ENCODE measurements around the gene LIPG. TPM values are rescaled to one million over a fixed set of nuclear protein-coding genes. Genes with fewer than 3 reads are reported as not detected.

Gene LIPG
- total RNA-seq, 1 experiment from 2014 or later, result 6.8 TPM

DNA sequence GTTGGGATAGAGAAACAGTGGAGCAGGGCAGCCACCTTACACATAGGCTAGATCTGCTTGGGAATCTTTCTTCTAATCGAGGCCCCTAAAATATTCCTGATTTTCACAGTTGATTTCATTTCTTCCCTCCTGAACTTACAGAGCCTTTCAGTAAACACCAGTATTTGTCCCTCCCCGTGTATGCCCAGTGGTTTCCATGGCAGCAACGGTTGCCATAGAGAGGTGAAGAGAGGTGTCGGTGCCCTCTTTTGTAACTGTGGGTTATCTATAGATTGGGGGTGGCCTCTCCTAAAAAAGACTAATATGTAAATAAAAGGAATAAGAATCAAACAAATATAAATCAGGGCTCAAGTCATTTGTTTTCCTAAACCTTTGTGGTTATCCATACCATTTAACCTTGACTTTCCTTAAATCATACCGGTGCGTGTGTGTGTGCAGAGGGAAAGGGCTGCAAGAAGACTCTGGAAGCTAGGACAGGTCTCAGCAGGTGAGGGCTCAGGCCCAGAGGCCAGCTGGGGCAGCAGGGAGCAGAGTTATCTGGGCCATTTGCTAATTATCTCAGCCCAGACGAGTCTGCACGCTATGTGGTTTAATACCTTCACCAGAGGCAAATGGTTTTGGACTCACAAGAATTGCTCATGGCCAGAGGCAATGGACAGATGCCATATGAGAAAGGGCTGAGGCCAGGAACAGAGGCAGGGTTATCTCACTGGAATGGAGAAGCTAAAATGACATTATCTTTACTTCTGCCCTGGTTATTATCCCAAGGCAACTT lies 35.5 kb downstream of the LIPG start:
- Mint-ChIP-seq H3K4me3 (no peak overlapping the region), H3K27ac (no peak overlapping the region), H3K4me1 (peaks cover 7% of the 10 kb centered on the region), H3K9me3 (peaks cover 11% of the 10 kb centered on the region), H3K27me3 (ENCODE audit: low read depth) (no peaks in the 10 kb centered on the region), H3K36me3 (no peaks in the 10 kb centered on the region)
- no peak; the same call in 1 of the 2 replicates for ATAC-seq
- DNase-seq (ENCODE audit: low spot score), result no peak
- POLR2A ChIA-PET, result no interaction called here
- TF ChIP-seq, protein P1, sequence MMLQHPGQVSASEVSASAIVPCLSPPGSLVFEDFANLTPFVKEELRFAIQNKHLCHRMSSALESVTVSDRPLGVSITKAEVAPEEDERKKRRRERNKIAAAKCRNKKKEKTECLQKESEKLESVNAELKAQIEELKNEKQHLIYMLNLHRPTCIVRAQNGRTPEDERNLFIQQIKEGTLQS (CRISPR knock-in tag; conservative IDR thresholded peaks at IDR 0.05), result no peak
- CTCF ChIA-PET, result interaction anchor here (1.0 kb wide), 1 partner anchor 134 kb away, joined by 3 read pairs; no protein-coding TSS in a partner anchor

DNA sequence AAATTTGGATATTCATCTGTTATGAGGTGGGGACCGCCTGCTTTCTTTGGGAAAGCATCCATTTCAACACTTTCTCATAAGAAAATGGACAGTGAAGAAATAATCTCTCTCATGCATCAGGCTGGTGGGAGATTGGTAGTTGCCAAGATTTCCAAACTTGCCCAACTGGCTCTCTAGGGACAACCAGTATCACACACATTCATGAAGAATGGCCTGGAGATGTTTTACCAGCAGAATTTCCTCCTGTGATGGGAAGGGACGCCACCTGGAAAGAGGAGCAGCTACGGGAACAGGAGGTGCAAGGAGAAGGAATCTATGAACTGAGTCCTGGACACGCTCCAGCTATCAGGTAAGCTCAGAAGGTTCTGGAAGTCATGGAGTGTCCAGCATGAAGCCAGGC lies 39.4 kb downstream of the LIPG start:
- Mint-ChIP-seq H3K27me3 (ENCODE audit: low read depth) (peaks cover 6% of the 10 kb centered on the region; the same call in 1 of the 2 replicates), H3K4me3 (no peak overlapping the region), H3K9me3 (peaks cover 31% of the 10 kb centered on the region), H3K4me1 (peaks cover 12% of the 10 kb centered on the region), H3K27ac (no peak overlapping the region), H3K36me3 (peaks cover 13% of the 10 kb centered on the region)
- TF ChIP-seq EMX1 (CRISPR knock-in tag; IDR thresholded peaks at IDR 0.05) (no peak), OVOL2 (CRISPR knock-in tag; IDR thresholded peaks at IDR 0.05; ENCODE audit: borderline replicate concordance) (no peak), ZNF232 (CRISPR knock-in tag; IDR thresholded peaks at IDR 0.05) (no peak), MXD4 (CRISPR knock-in tag; IDR thresholded peaks at IDR 0.05; ENCODE audit: borderline replicate concordance) (no peak), HMGA2 (CRISPR knock-in tag; IDR thresholded peaks at IDR 0.05) (no peak), ZBTB21 (CRISPR knock-in tag; IDR thresholded peaks at IDR 0.05; ENCODE audit: borderline replicate concordance) (no peak)
- TF ChIP-seq, protein P2, sequence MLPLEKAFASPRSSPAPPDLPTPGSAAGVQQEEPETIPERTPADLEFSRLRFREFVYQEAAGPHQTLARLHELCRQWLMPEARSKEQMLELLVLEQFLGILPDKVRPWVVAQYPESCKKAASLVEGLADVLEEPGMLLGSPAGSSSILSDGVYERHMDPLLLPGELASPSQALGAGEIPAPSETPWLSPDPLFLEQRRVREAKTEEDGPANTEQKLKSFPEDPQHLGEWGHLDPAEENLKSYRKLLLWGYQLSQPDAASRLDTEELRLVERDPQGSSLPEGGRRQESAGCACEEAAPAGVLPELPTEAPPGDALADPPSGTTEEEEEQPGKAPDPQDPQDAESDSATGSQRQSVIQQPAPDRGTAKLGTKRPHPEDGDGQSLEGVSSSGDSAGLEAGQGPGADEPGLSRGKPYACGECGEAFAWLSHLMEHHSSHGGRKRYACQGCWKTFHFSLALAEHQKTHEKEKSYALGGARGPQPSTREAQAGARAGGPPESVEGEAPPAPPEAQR (CRISPR knock-in tag; IDR thresholded peaks at IDR 0.05), result no peak
- TF ChIP-seq, protein P3, sequence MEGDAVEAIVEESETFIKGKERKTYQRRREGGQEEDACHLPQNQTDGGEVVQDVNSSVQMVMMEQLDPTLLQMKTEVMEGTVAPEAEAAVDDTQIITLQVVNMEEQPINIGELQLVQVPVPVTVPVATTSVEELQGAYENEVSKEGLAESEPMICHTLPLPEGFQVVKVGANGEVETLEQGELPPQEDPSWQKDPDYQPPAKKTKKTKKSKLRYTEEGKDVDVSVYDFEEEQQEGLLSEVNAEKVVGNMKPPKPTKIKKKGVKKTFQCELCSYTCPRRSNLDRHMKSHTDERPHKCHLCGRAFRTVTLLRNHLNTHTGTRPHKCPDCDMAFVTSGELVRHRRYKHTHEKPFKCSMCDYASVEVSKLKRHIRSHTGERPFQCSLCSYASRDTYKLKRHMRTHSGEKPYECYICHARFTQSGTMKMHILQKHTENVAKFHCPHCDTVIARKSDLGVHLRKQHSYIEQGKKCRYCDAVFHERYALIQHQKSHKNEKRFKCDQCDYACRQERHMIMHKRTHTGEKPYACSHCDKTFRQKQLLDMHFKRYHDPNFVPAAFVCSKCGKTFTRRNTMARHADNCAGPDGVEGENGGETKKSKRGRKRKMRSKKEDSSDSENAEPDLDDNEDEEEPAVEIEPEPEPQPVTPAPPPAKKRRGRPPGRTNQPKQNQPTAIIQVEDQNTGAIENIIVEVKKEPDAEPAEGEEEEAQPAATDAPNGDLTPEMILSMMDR (IDR thresholded peaks at IDR 0.05), result no peak
- TF ChIP-seq, protein P4, sequence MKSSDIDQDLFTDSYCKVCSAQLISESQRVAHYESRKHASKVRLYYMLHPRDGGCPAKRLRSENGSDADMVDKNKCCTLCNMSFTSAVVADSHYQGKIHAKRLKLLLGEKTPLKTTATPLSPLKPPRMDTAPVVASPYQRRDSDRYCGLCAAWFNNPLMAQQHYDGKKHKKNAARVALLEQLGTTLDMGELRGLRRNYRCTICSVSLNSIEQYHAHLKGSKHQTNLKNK (CRISPR knock-in tag; IDR thresholded peaks at IDR 0.05), result no peak
- DNase-seq (ENCODE audit: low spot score) (no peak), ATAC-seq (no peak)
- POLR2A ChIA-PET, result no interaction called here
- CTCF ChIA-PET, result no interaction called here

DNA sequence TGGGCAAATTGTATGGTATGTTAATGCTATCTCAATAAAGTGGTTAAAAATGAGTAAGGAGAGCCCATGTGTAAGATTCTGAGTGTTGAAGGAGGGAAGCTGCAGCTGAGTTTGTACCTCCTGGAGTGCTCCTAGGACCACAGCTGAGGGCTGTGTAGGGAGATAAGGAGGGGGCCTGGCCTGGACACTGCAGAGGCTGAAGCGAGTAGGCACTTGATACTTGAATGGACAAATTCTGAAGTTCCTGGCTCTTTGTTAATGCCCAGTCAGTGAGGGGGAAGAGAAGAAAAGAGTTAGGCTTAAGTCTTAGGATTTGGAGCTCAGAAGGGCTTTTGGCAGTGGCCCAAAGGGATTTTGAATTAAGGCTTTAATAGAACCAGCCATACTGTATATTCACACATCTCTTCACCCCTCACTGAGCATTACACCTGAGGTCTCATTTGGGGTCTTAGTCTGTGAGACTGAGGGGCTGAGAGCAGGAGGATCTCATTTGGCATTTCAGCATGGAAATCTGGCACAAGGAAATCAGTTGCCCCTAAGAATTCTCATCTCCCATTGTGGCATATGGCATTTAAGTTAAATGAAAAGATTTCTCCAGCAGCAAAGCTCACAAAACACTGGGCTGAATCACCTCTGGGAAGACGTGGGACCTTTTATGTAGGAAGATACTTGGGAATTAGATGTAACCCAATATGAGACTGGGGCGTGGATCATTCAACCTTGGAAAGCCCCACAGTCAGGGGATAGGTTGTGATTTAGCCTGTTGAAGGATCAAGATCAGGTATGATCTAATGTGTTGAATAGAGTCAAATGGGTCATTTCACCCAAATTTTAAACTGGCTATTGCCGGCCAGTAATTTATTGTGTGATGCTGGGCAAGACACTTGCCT lies 46.8 kb downstream of the LIPG start:
- ChIA-PET CTCF (interaction anchor here (0.5 kb wide), 1 partner anchor 133 kb away, joined by 3 read pairs; no protein-coding TSS in a partner anchor), POLR2A (no interaction called here)
- no peak for ATAC-seq
- Mint-ChIP-seq H3K27me3 (ENCODE audit: low read depth) (peaks cover 6% of the 10 kb centered on the region), H3K27ac (no peak overlapping the region; the same call in 1 of the 2 replicates), H3K36me3 (peaks cover 13% of the 10 kb centered on the region), H3K4me3 (no peak overlapping the region), H3K9me3 (peaks cover 30% of the 10 kb centered on the region), H3K4me1 (peaks cover 37% of the 10 kb centered on the region)
- TF ChIP-seq, protein P5, sequence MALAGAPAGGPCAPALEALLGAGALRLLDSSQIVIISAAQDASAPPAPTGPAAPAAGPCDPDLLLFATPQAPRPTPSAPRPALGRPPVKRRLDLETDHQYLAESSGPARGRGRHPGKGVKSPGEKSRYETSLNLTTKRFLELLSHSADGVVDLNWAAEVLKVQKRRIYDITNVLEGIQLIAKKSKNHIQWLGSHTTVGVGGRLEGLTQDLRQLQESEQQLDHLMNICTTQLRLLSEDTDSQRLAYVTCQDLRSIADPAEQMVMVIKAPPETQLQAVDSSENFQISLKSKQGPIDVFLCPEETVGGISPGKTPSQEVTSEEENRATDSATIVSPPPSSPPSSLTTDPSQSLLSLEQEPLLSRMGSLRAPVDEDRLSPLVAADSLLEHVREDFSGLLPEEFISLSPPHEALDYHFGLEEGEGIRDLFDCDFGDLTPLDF (CRISPR knock-in tag; IDR thresholded peaks at IDR 0.05), result no peak
- TF ChIP-seq, protein P6, sequence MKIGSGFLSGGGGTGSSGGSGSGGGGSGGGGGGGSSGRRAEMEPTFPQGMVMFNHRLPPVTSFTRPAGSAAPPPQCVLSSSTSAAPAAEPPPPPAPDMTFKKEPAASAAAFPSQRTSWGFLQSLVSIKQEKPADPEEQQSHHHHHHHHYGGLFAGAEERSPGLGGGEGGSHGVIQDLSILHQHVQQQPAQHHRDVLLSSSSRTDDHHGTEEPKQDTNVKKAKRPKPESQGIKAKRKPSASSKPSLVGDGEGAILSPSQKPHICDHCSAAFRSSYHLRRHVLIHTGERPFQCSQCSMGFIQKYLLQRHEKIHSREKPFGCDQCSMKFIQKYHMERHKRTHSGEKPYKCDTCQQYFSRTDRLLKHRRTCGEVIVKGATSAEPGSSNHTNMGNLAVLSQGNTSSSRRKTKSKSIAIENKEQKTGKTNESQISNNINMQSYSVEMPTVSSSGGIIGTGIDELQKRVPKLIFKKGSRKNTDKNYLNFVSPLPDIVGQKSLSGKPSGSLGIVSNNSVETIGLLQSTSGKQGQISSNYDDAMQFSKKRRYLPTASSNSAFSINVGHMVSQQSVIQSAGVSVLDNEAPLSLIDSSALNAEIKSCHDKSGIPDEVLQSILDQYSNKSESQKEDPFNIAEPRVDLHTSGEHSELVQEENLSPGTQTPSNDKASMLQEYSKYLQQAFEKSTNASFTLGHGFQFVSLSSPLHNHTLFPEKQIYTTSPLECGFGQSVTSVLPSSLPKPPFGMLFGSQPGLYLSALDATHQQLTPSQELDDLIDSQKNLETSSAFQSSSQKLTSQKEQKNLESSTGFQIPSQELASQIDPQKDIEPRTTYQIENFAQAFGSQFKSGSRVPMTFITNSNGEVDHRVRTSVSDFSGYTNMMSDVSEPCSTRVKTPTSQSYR (CRISPR knock-in tag; IDR thresholded peaks at IDR 0.05), result no peak
- TF ChIP-seq, protein P4 (CRISPR knock-in tag; IDR thresholded peaks at IDR 0.05), result no peak
- no peak for TF ChIP-seq CREB1 (CRISPR knock-in tag; IDR thresholded peaks at IDR 0.05)
- TF ChIP-seq FOXJ3 (CRISPR knock-in tag; IDR thresholded peaks at IDR 0.05; ENCODE audit: borderline replicate concordance), result no peak
- TF ChIP-seq EMX1 (CRISPR knock-in tag; IDR thresholded peaks at IDR 0.05), result no peak
- TF ChIP-seq CBFB (CRISPR knock-in tag; IDR thresholded peaks at IDR 0.05; ENCODE audit: low read depth), result no peak
- TF ChIP-seq TCF7 (CRISPR knock-in tag; IDR thresholded peaks at IDR 0.05; ENCODE audit: low read depth), result no peak
- no peak for DNase-seq (ENCODE audit: low spot score)
